ENCODE measurements around the gene TMEM45A.
"Not testable (repeated sequence)": the region's sequence is repeated elsewhere in the genome, so short reads cannot be mapped to it uniquely, and the experiment has no call there.

TMEM45A gene

GRCh38 chr3:100577382-100578008 lies 85.1 kb downstream of the TMEM45A start:
- DNase-seq (ENCODE audit: low read depth): no peak

GRCh38 chr3:100578646-100579045 lies 86.2 kb downstream of the TMEM45A start:
- no peak for DNase-seq (ENCODE audit: low read depth)

DNA sequence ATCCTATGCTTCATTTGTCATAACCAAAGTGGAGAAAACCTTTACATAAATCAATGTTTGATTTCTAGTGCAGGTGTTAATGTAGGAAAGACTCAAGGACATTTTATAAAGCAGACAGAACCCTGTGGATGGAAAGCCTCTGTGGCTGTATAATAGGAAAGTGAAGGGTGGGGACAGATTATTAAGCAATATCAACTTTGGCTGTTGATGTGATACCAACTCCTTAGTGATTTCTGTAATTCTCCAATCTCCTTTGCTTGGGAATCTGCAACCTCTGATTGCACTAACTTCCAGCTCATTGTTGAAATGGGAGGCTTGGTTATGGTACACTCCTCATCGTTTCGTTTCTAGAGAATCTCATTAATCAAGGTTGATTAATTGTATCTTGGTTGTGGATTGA lies 87.7 kb downstream of the TMEM45A start:
- no peak for DNase-seq (ENCODE audit: low read depth)

DNA sequence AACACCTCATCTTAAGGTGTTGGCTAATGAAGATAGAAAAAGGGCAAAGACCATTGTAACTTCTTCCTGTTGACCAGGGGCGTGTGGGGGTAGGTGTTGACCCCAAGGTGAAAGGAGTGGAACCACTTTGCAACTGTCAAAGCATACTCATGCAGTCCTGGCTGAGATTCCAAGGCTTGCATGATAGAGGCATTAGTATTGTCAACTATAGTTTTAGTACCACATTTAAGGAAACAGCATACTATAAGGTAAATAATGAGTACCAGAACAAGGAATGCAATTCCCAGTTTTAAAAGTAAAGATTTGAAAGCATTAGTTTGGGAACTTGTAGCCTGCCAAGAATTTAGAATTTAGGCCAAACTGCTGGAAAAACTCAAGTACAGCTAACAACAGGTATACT lies 89.2 kb downstream of the TMEM45A start:
- no peak for DNase-seq (ENCODE audit: low read depth)

DNA sequence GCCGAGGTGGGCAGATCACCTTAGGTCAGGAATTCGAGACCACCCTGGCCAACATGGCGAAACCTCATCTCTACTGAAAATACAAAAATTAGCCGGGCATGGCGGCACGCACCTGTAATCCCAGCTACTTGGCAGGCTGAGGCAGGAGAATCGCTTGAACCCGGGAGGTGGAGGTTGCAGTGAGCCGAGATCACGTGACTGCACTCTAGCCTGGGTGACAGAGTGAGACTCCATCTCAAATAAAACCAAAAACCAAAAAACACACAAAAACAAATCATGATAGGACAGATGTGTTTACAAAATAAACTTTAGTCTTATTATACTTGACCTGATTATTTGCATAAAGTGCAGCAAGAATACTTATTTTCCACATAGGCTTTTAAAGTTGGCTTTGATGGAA lies 89.7 kb downstream of the TMEM45A start:
- DNase-seq (ENCODE audit: low read depth): not testable (repeated sequence)

DNA sequence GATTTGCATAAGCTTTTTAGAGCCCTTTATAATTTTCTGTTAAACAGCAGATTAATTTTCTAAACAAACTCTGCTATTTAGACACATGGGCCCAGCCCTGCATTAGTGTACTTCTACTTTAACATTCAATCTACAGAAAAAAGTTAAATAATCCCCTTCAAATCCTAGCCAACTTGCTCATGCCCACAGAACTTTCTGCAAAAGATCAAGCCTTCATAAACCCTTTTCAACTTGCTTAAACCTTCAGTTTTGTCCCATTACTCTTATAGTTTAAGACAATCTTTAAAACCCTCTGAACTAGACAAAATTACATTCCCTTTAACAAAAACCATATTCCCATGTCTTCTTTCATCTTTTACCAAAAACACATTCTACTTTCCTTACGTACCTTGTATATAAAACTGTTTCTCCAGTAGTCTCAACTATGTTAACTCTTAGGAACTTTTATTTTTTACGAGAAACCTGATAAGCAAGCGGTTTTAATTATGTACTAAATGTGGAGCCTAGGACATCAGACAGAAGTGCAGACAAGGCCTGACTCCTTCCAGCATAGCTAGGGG lies 91.8 kb downstream of the TMEM45A start:
- DNase-seq (ENCODE audit: low read depth): no peak

GRCh38 chr3:100586832-100587231 lies 94.4 kb downstream of the TMEM45A start:
- no peak for DNase-seq (ENCODE audit: low read depth)

DNA sequence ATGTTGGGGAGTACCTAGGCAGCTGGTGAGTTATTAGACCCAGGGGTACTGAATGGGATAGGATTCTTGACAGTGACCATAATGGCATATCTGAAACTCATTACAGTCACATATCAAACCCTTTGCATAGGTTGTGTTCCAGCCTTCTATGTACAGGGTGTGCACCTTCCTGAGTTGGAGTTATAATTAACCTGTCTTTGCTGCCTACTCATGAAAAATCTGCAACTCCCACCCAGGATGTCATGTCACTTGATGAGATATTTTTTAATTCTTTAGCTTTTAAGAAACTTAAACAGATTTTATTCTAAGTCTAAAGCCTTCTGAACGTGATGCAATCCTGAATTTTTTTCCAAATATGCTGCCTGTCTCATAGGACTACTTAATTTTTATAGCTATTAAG lies 95.8 kb downstream of the TMEM45A start:
- no peak for DNase-seq (ENCODE audit: low read depth)

DNA sequence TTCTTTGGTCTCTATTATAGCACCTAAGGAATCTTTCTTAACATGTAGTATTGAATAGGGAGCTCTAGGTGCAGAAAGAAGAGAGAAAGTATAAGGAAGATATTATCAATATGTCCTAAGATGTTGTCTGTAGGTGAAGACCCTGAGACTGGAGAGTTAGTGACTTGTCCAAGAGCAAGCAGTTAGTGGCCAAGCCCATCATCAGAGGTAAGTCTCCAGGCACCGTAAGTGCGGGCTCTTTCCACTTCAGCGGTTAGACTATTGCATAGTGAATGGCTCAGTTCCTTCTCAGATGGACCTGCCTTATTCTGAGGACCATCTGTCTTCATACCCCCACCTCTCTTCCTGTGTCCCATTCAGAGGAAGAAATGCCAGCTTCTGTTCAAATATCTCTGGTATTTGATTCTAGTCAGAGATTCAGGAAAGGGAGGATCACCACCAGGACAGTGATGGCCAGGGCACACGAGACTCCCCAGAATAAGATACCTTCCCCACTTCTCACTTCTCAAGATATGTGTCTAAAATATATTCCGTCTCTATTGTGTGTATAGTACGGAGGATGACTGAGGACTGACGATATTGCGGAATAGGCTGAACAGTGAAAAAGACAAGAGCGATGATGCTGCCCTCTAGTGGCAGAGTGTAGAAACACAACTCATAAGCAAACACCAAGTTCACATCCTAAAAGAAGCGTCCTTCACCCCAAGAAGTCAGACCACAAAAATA lies 97.9 kb downstream of the TMEM45A start:
- no peak for DNase-seq (ENCODE audit: low read depth)

GRCh38 chr3:100590840-100591147 lies 98.4 kb downstream of the TMEM45A start:
- no peak for DNase-seq (ENCODE audit: low read depth)

- no peak for DNase-seq (ENCODE audit: low read depth)
Observed at GRCh38 chr3:100591411-100591810, 99.0 kb downstream of the TMEM45A start.

- no peak for DNase-seq (ENCODE audit: low read depth)
Observed at GRCh38 chr3:100600181-100601042, 108.0 kb downstream of the TMEM45A start.

GRCh38 chr3:100602506-100603444 lies 110.4 kb downstream of the TMEM45A start:
- DNase-seq (ENCODE audit: low read depth): no peak

GRCh38 chr3:100603469-100603868 lies 111.0 kb downstream of the TMEM45A start:
- DNase-seq (ENCODE audit: low read depth): no peak

GRCh38 chr3:100605358-100605757 lies 112.9 kb downstream of the TMEM45A start:
- DNase-seq (ENCODE audit: low read depth): no peak

- DNase-seq (ENCODE audit: low read depth): no peak
Observed at GRCh38 chr3:100606894-100607512, 114.6 kb downstream of the TMEM45A start.

- DNase-seq (ENCODE audit: low read depth): no peak
Observed at GRCh38 chr3:100609305-100609704, 116.9 kb downstream of the TMEM45A start, which contains the start of gene ADGRG7. Gene ADGRG7, plus strand, starts transcription at chr3:100609601. Its CDS starts 256 bp downstream, at chr3:100609857.

DNA sequence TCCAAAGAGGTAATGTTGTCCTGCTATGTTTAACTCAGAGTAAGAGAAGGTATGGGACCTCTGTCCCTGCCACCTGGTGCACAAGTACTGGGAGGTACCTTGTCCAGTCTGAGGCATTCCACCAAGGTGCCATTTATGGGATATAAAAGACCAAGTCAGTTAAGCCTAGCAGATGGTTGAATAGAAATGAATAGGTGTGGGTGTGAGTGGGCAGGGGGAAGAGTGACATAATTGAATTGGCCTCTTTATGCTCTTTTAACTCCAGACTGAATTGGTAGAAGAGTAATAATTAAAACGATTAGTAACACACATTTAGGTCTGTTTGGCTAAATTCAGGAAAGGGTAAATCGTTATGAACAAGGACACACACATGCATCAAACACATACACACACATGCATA lies 117.5 kb downstream of the TMEM45A start:
- DNase-seq (ENCODE audit: low read depth): no peak

DNA sequence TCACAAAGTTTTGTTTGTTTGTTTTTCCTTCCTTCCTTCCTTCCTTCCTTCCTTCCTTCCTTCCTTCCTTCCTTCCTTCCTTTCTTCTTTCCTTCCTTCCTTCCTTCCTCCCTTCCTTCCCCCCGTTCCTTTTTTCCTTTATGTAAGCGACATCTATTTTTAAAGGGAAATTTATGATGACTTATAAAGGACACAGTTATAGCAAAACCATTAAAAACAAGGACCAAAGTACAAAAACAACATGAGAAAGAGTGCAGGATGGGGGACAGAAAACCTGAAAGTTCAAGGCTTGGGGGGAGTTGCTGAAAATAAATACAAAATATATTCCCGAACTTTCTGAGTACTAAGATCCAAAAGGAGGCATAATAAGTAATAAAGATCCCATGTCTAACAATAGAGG lies 118.8 kb downstream of the TMEM45A start:
- no peak for DNase-seq (ENCODE audit: low read depth)

- no peak for DNase-seq (ENCODE audit: low read depth)
Observed at GRCh38 chr3:100613721-100614390, 121.4 kb downstream of the TMEM45A start.

GRCh38 chr3:100614941-100615340 lies 122.5 kb downstream of the TMEM45A start:
- no peak for DNase-seq (ENCODE audit: low read depth)

All from stimulated activated CD8-positive, alpha-beta memory T cell treated with anti-CD3 and anti-CD28 coated beads, Interleukin-15, amount 100 ng/mL, for 24 hours (primary cell).